ENCODE measurements around the gene MISP. TPM values are rescaled to one million over a fixed set of nuclear protein-coding genes. Genes with fewer than 3 reads are reported as not detected.

Gene MISP
- total RNA-seq, 1 donor from 2014 or later: not detected

- Histone ChIP-seq H3K9me3 (replicated peaks) (peaks cover 3% of the 10 kb centered on the region), H3K27me3 (ENCODE audit: low read depth) (peaks cover 28% of the 10 kb centered on the region), H3K4me1 (peaks cover 49% of the 10 kb centered on the region), H3K27ac (replicated peaks) (peak within 1 kb of the TSS; percentile 94), H3K36me3 (no peaks in the 10 kb centered on the region), H3K4me3 (peak within 1 kb of the TSS; percentile 87)
- TF ChIP-seq CTCF (IDR thresholded peaks at IDR 0.05; ENCODE audit: borderline replicate concordance): peak; percentile 46
- DNase-seq: peak; percentile 48
- intact Hi-C loops (cut with micrococcal nuclease): no loop called here
These were observed 42.5 kb upstream of the MISP start, which contains the start of gene PALM for GRCh38 chr19:708154-709143. Gene PALM (plus strand): TSS chr19:708935. CDS start chr19:709147, 212 bp downstream.

GRCh38 chr19:709196-709964, 41.5 kb upstream of the MISP start:
- intact Hi-C loops (cut with micrococcal nuclease): no loop called here
- peak overlapping the region; percentile 87 for H3K4me3 ChIP-seq

GRCh38 chr19:709965-710571, 40.8 kb upstream of the MISP start:
- intact Hi-C loops (cut with micrococcal nuclease): no loop called here
- Histone ChIP-seq H3K27me3 (ENCODE audit: low read depth) (peaks cover 14% of the 10 kb centered on the region), H3K27ac (replicated peaks) (peak overlapping the region; percentile 94), H3K4me3 (peak overlapping the region; percentile 87), H3K4me1 (peaks cover 40% of the 10 kb centered on the region), H3K9me3 (replicated peaks) (peaks cover 5% of the 10 kb centered on the region), H3K36me3 (peaks cover 5% of the 10 kb centered on the region)
- peak; percentile 78 for DNase-seq
- TF ChIP-seq CTCF (IDR thresholded peaks at IDR 0.05; ENCODE audit: borderline replicate concordance): no peak

More at GRCh38 chr19:709196-709964, 41.5 kb upstream of the MISP start:
- no peaks in the 10 kb centered on the region for H3K36me3 ChIP-seq
- peaks cover 3% of the 10 kb centered on the region for H3K9me3 ChIP-seq (replicated peaks)
- peaks cover 21% of the 10 kb centered on the region for H3K27me3 ChIP-seq (ENCODE audit: low read depth)
- DNase-seq: no peak
- no peak for TF ChIP-seq CTCF (IDR thresholded peaks at IDR 0.05; ENCODE audit: borderline replicate concordance)
- peak overlapping the region; percentile 94 for H3K27ac ChIP-seq (replicated peaks)
- H3K4me1 ChIP-seq: peaks cover 43% of the 10 kb centered on the region

- no peak for TF ChIP-seq CTCF (IDR thresholded peaks at IDR 0.05; ENCODE audit: borderline replicate concordance)
- intact Hi-C loops (cut with micrococcal nuclease): no loop called here
- Histone ChIP-seq H3K4me1 (peaks cover 40% of the 10 kb centered on the region), H3K27ac (replicated peaks) (peak overlapping the region; percentile 94), H3K36me3 (peaks cover 12% of the 10 kb centered on the region), H3K27me3 (ENCODE audit: low read depth) (peaks cover 12% of the 10 kb centered on the region), H3K9me3 (replicated peaks) (peaks cover 12% of the 10 kb centered on the region), H3K4me3 (peak overlapping the region; percentile 87)
- DNase-seq: peak; percentile 41
These were observed 40.1 kb upstream of the MISP start for GRCh38 chr19:710767-711166.

GRCh38 chr19:711254-711653, 39.7 kb upstream of the MISP start:
- Histone ChIP-seq H3K27me3 (ENCODE audit: low read depth) (peaks cover 12% of the 10 kb centered on the region), H3K9me3 (replicated peaks) (peaks cover 12% of the 10 kb centered on the region), H3K27ac (replicated peaks) (peak overlapping the region; percentile 94), H3K4me1 (peaks cover 40% of the 10 kb centered on the region), H3K36me3 (peaks cover 12% of the 10 kb centered on the region), H3K4me3 (peak overlapping the region; percentile 87)
- TF ChIP-seq CTCF (IDR thresholded peaks at IDR 0.05; ENCODE audit: borderline replicate concordance): no peak
- no peak for DNase-seq
- intact Hi-C loops (cut with micrococcal nuclease): no loop called here
